Neural cell (in vitro differentiated cells): Measurements from ENCODE around the gene GPALPP1. TPM values are rescaled to one million over a fixed set of nuclear protein-coding genes. Genes with fewer than 3 reads are reported as not detected.

Experiments used
- H2AFZ ChIP-seq: fragments of 200-600, 300-800 bp; sonication (generic), shearing (Covaris generic); 2 replicates; pipeline ENCODE4 v1.6.0; 2014; ENCODE audit warnings: low read depth, mild to moderate bottlenecking, antibody characterized with exemption, low read length, moderate library complexity
- H3F3A ChIP-seq: fragments of 200-600 bp; shearing (Covaris generic); 2 replicates; pipeline ENCODE4 v1.6.1; 2016; ENCODE audit warnings: mild to moderate bottlenecking, moderate library complexity, mixed read lengths, antibody characterized with exemption, low read length; ENCODE audit not compliant: insufficient read depth, poor library complexity, severe bottlenecking
- H3K27ac ChIP-seq: fragments of 200-600, 300-800 bp; sonication (generic), shearing (Covaris generic); 2 replicates; pipeline ENCODE4 v1.5.1; 2014; ENCODE audit warnings: mild to moderate bottlenecking, low read length, moderate library complexity
- H3K27me3 ChIP-seq: fragments of 300-800, 200-600 bp; sonication (generic), shearing (Covaris generic); 2 replicates; pipeline ENCODE4 v1.6.0; 2014; ENCODE audit warnings: mild to moderate bottlenecking, low read depth, low read length, moderate library complexity; ENCODE audit not compliant: insufficient read depth
- H3K36me3 ChIP-seq: fragments of 300-800, 200-600 bp; sonication (generic), shearing (Covaris generic); 2 replicates; pipeline ENCODE4 v1.5.1; 2014; ENCODE audit warnings: mild to moderate bottlenecking, antibody characterized with exemption, low read length, moderate library complexity; ENCODE audit not compliant: insufficient read depth
- H3K4me2 ChIP-seq: fragments of 300-800, 200-600 bp; sonication (generic), shearing (Covaris generic); 2 replicates; pipeline ENCODE4 v1.6.0; 2014; ENCODE audit warnings: mild to moderate bottlenecking, low read length
- H3K4me3 ChIP-seq: fragments of 300-800, 200-600 bp; sonication (generic), shearing (Covaris generic); 2 replicates; pipeline ENCODE4 v1.5.1; 2014; ENCODE audit warnings: mild to moderate bottlenecking, low read length, moderate library complexity
- H3K79me2 ChIP-seq: fragments of 200-600 bp; shearing (Covaris generic); replicated peaks from 2 replicates; pipeline ENCODE4 v1.6.0; 2014; ENCODE audit warnings: mild to moderate bottlenecking, low read length, moderate library complexity; ENCODE audit not compliant: insufficient read depth
- H3K9ac ChIP-seq: fragments of 300-800, 200-600 bp; sonication (generic), shearing (Covaris generic); 2 replicates; pipeline ENCODE4 v1.6.1; 2016; ENCODE audit warnings: mild to moderate bottlenecking, low read length, mixed read lengths
- H3K9me2 ChIP-seq: fragments of 200-600 bp; shearing (Covaris generic); 2 replicates; pipeline ENCODE4 v1.6.1; 2016; ENCODE audit warnings: mild to moderate bottlenecking, low read length, mixed read lengths; ENCODE audit not compliant: insufficient read depth
- H3K9me3 ChIP-seq: fragments of 200-600, 300-800 bp; sonication (generic), shearing (Covaris generic); 2 replicates; pipeline ENCODE4 v1.6.1; 2016; ENCODE audit warnings: mild to moderate bottlenecking, mixed run types, low read length, moderate library complexity, mixed read lengths
- H4K20me1 ChIP-seq: fragments of 200-600 bp; shearing (Covaris generic); 2 replicates; pipeline ENCODE4 v1.6.1; 2016; ENCODE audit warnings: mild to moderate bottlenecking, mixed run types; ENCODE audit not compliant: insufficient read depth
- CTCF ChIP-seq: fragments of 450-650 bp; IDR thresholded peaks from 2 replicates; pipeline ENCODE4 v1.5.1; 2014; ENCODE audit warnings: antibody characterized with exemption, mild to moderate bottlenecking, moderate library complexity; ENCODE audit not compliant: poor library complexity, severe bottlenecking
- EP300 ChIP-seq: fragments of 450-650 bp; conservative IDR thresholded peaks from 2 replicates; pipeline ENCODE4 v1.6.1; 2014; ENCODE audit warnings: antibody characterized with exemption, mild to moderate bottlenecking, moderate library complexity; ENCODE audit not compliant: poor library complexity, severe bottlenecking
- EZH2 ChIP-seq: fragments of 200-600, 300-800 bp; shearing (Covaris generic), sonication (generic); IDR thresholded peaks from 2 replicates; pipeline ENCODE4 v1.6.1; 2014; ENCODE audit warnings: antibody characterized with exemption, low read length, borderline replicate concordance, mild to moderate bottlenecking; ENCODE audit not compliant: insufficient read depth, poor library complexity, severe bottlenecking
- MXI1 ChIP-seq: fragments of 450-650 bp; conservative IDR thresholded peaks from 2 replicates; pipeline ENCODE4 v1.6.1; 2014; ENCODE audit warnings: antibody characterized with exemption, mild to moderate bottlenecking; ENCODE audit not compliant: poor library complexity, severe bottlenecking
- POLR2AphosphoS5 ChIP-seq: IDR thresholded peaks from 2 replicates; pipeline ENCODE4 v1.6.1; 2012
- RAD21 ChIP-seq: fragments of 450-650 bp; conservative IDR thresholded peaks from 2 replicates; pipeline ENCODE4 v1.6.1; 2014; ENCODE audit warnings: antibody characterized with exemption, mild to moderate bottlenecking, moderate library complexity
- REST ChIP-seq: IDR thresholded peaks from 2 replicates; pipeline ENCODE4 v1.6.1; 2012; ENCODE audit warnings: borderline replicate concordance
- SMC3 ChIP-seq: fragments of 450-650 bp; conservative IDR thresholded peaks from 2 replicates; pipeline ENCODE4 v1.6.1; 2014; ENCODE audit warnings: antibody characterized with exemption, mild to moderate bottlenecking, moderate library complexity; ENCODE audit not compliant: poor library complexity
- TAF1 ChIP-seq: IDR thresholded peaks from 2 replicates; pipeline ENCODE4 v1.6.1; 2012; ENCODE audit warnings: low read depth
- polyA plus RNA-seq: library from polyadenylated mRNA; depleted of rRNA; stranded (reverse); fragments of >200 nt; gene quantifications from 2 replicates; pipeline ENCODE4 v1.2.3, GENCODE V29; 2014

The GPALPP1 gene
- polyA plus RNA-seq, 1 donor from 2014 or later: 49.7 TPM

GRCh38 chr13:45024847-45025246, 35.5 kb downstream of the GPALPP1 start:
- TF ChIP-seq SMC3: no peak
- TF ChIP-seq EP300: no peak
- no peak for TF ChIP-seq REST
- TF ChIP-seq RAD21: no peak
- TF ChIP-seq CTCF: no peak
- no peak for TF ChIP-seq MXI1
- TF ChIP-seq TAF1: no peak
- TF ChIP-seq POLR2AphosphoS5: no peak
- TF ChIP-seq EZH2: no peak
- Histone ChIP-seq H3K4me3 (no peak overlapping the region), H3K9me2 (no peaks in the 10 kb centered on the region), H3K27me3 (no peaks in the 10 kb centered on the region), H3K9ac (no peak overlapping the region), H2AFZ (no peak overlapping the region), H3F3A (no peaks in the 10 kb centered on the region), H3K27ac (no peak overlapping the region), H4K20me1 (no peaks in the 10 kb centered on the region), H3K4me2 (no peak overlapping the region), H3K9me3 (no peaks in the 10 kb centered on the region), H3K79me2 (no peaks in the 10 kb centered on the region), H3K36me3 (no peaks in the 10 kb centered on the region)

DNA sequence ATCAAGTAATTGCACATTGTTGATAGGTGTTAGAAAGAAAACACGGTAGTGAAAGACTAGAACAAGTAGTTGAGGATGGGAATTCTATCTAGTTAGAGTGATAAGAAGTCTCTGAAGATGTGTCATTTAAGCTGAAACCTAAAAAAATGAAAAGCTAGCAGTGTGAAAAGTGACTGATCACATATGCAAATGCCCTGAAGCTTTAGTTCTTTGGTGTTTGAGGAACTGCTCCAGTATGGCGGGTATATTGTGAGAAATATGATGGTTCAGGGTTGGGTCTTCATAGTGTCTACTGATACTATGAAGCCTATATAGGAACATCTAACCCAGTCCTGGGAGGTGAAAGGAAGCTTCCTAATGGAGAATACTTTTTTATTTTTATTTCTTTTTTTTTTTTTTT, 45.0 kb downstream of the GPALPP1 start:
- Histone ChIP-seq H3K79me2 (no peaks in the 10 kb centered on the region), H4K20me1 (no peaks in the 10 kb centered on the region), H3K9me3 (no peaks in the 10 kb centered on the region), H3K27me3 (no peaks in the 10 kb centered on the region), H3K9ac (no peak overlapping the region), H3K4me2 (no peak overlapping the region), H2AFZ (no peak overlapping the region), H3K27ac (no peak overlapping the region), H3K4me3 (no peak overlapping the region), H3K36me3 (no peaks in the 10 kb centered on the region), H3K9me2 (no peaks in the 10 kb centered on the region), H3F3A (no peaks in the 10 kb centered on the region)
- TF ChIP-seq EP300 (no peak), RAD21 (no peak), REST (no peak), MXI1 (no peak), SMC3 (no peak), CTCF (no peak), TAF1 (no peak), EZH2 (no peak)
